ENCODE measurements around the gene FOXL2NB. TPM values are rescaled to one million over a fixed set of nuclear protein-coding genes. Genes with fewer than 3 reads are reported as not detected.

FOXL2NB gene
- polyA plus RNA-seq, 1 experiment, result 0.13 TPM

- H3K4me3 ChIP-seq (ENCODE audit: low read depth, low read length), result peak overlapping the region; percentile 28
- CTCF ChIA-PET, result interaction anchor here (0.6 to 9.8 kb wide), 31 partner anchors 11 to 447 kb away, joined by 3 to 185 read pairs (median 4); partner anchors contain the start of genes CEP70, FOXL2 and FOXL2NB
- peak; percentile 93 for TF ChIP-seq CTCF (IDR thresholded peaks at IDR 0.05; ENCODE audit: insufficient read depth, low read depth, low read length)
- DNase-seq (ENCODE audit: low read depth), result no peak
- H3K36me3 ChIP-seq (ENCODE audit: control insufficient read depth, insufficient read depth, low read length), result no peaks in the 10 kb centered on the region
- POLR2A ChIA-PET, result no interaction called here
- H3K27me3 ChIP-seq (ENCODE audit: control insufficient read depth, insufficient read depth, low read length), result peaks cover 53% of the 10 kb centered on the region
Measured at GRCh38 chr3:138935863-138936740, 10.9 kb upstream of the FOXL2NB start.

GRCh38 chr3:138936741-138937689 lies 10.0 kb upstream of the FOXL2NB start:
- POLR2A ChIA-PET, result no interaction called here
- no peak for TF ChIP-seq CTCF (IDR thresholded peaks at IDR 0.05; ENCODE audit: insufficient read depth, low read depth, low read length)
- Histone ChIP-seq H3K36me3 (ENCODE audit: control insufficient read depth, insufficient read depth, low read length) (no peaks in the 10 kb centered on the region), H3K27me3 (ENCODE audit: control insufficient read depth, insufficient read depth, low read length) (peaks cover 60% of the 10 kb centered on the region), H3K4me3 (ENCODE audit: low read depth, low read length) (no peak overlapping the region)
- DNase-seq (ENCODE audit: low read depth), result no peak
- CTCF ChIA-PET, result interaction anchor here (0.7 to 9.8 kb wide), 24 partner anchors 10 to 448 kb away, joined by 3 to 185 read pairs (median 4); partner anchors contain the start of genes CEP70, FOXL2 and FOXL2NB

GRCh38 chr3:138937690-138938055 lies 9.3 kb upstream of the FOXL2NB start:
- no peaks in the 10 kb centered on the region for H3K36me3 ChIP-seq (ENCODE audit: control insufficient read depth, insufficient read depth, low read length)
- CTCF ChIA-PET, result interaction anchor here (1.0 to 9.8 kb wide), 3 partner anchors 9 to 391 kb away, joined by 3 to 185 read pairs (median 24); partner anchors contain the start of genes FOXL2 and FOXL2NB
- no peak for DNase-seq (ENCODE audit: low read depth)

GRCh38 chr3:138938056-138938876 lies 8.8 kb upstream of the FOXL2NB start:
- no peak for TF ChIP-seq CTCF (IDR thresholded peaks at IDR 0.05; ENCODE audit: insufficient read depth, low read depth, low read length)
- Histone ChIP-seq H3K36me3 (ENCODE audit: control insufficient read depth, insufficient read depth, low read length) (no peaks in the 10 kb centered on the region), H3K27me3 (ENCODE audit: control insufficient read depth, insufficient read depth, low read length) (peaks cover 69% of the 10 kb centered on the region), H3K4me3 (ENCODE audit: low read depth, low read length) (no peak overlapping the region)
- POLR2A ChIA-PET, result no interaction called here
- DNase-seq (ENCODE audit: low read depth), result no peak
- CTCF ChIA-PET, result interaction anchor here (0.7 to 9.8 kb wide), 3 partner anchors 17 to 392 kb away, joined by 3 to 185 read pairs (median 3); no protein-coding TSS in a partner anchor

More at GRCh38 chr3:138937690-138938055, 9.3 kb upstream of the FOXL2NB start:
- TF ChIP-seq CTCF (IDR thresholded peaks at IDR 0.05; ENCODE audit: insufficient read depth, low read depth, low read length), result no peak
- Histone ChIP-seq H3K27me3 (ENCODE audit: control insufficient read depth, insufficient read depth, low read length) (peaks cover 66% of the 10 kb centered on the region), H3K4me3 (ENCODE audit: low read depth, low read length) (no peak overlapping the region)
- POLR2A ChIA-PET, result no interaction called here
